Activated T-helper 17 cell treated with anti-CD3 and anti-CD28 coated beads, Interleukin-2, amount 50 U/mL, for 72 hours (primary cell): ENCODE measurements around the gene CLRN3. TPM values are rescaled to one million over a fixed set of nuclear protein-coding genes. Genes with fewer than 3 reads are reported as not detected.

Experiments used
- ATAC-seq: fragments of 150-1000 bp; cut with Tn5 transposase; replicated peaks from 2 replicates; pipeline ENCODE4 v1.10.0; 2021; ENCODE audit warnings: mild to moderate bottlenecking, moderate library complexity
- H3K27ac Mint-ChIP-seq: one replicate; pipeline ENCODE4 v1.8.0; 2022; ENCODE audit warnings: mixed read lengths
- H3K27me3 Mint-ChIP-seq: one replicate; pipeline ENCODE4 v1.8.0; 2022; ENCODE audit warnings: mixed read lengths
- H3K36me3 Mint-ChIP-seq: one replicate; pipeline ENCODE4 v1.8.0; 2022; ENCODE audit warnings: low read depth, mild to moderate bottlenecking, mixed read lengths
- H3K4me1 Mint-ChIP-seq: one replicate; pipeline ENCODE4 v1.8.0; 2022; ENCODE audit warnings: mixed read lengths
- H3K4me3 Mint-ChIP-seq: one replicate; pipeline ENCODE4 v1.8.0; 2022; ENCODE audit warnings: mild to moderate bottlenecking, mixed read lengths
- H3K9me3 Mint-ChIP-seq: one replicate; pipeline ENCODE4 v1.8.0; 2022; ENCODE audit warnings: mixed read lengths
- total RNA-seq, 2 donors: library from RNA; stranded (reverse); gene quantifications; one replicate each; pipeline ENCODE4 v1.2.3, GENCODE V29; 2022

Gene CLRN3
- total RNA-seq, 2 donors from 2014 or later, result not detected

- ATAC-seq, result no peak
- no peaks in the 10 kb centered on the region for H3K36me3 Mint-ChIP-seq
- no peak overlapping the region for H3K27ac Mint-ChIP-seq
- peaks cover 8% of the 10 kb centered on the region for H3K27me3 Mint-ChIP-seq
- H3K9me3 Mint-ChIP-seq, result no peaks in the 10 kb centered on the region
- H3K4me1 Mint-ChIP-seq, result no peaks in the 10 kb centered on the region
- H3K4me3 Mint-ChIP-seq, result no peak overlapping the region
Observed at GRCh38 chr10:127910464-127910770, 17.7 kb upstream of the CLRN3 start.

- no peaks in the 10 kb centered on the region for H3K9me3 Mint-ChIP-seq
- no peaks in the 10 kb centered on the region for H3K36me3 Mint-ChIP-seq
- ATAC-seq, result no peak
- no peak overlapping the region for H3K27ac Mint-ChIP-seq
- peak overlapping the region; percentile 7 for H3K4me3 Mint-ChIP-seq
- peaks cover 12% of the 10 kb centered on the region for H3K27me3 Mint-ChIP-seq
- H3K4me1 Mint-ChIP-seq, result no peaks in the 10 kb centered on the region
Observed at GRCh38 chr10:127909716-127910463, 17.1 kb upstream of the CLRN3 start.

GRCh38 chr10:127908959-127909267 lies 16.2 kb upstream of the CLRN3 start:
- no peak overlapping the region for H3K27ac Mint-ChIP-seq
- H3K27me3 Mint-ChIP-seq, result peaks cover 18% of the 10 kb centered on the region
- no peak for ATAC-seq
- H3K9me3 Mint-ChIP-seq, result no peaks in the 10 kb centered on the region
- H3K36me3 Mint-ChIP-seq, result no peaks in the 10 kb centered on the region
- H3K4me1 Mint-ChIP-seq, result no peaks in the 10 kb centered on the region
- H3K4me3 Mint-ChIP-seq, result no peak overlapping the region

GRCh38 chr10:127908106-127908958 lies 15.6 kb upstream of the CLRN3 start:
- ATAC-seq, result no peak
- peak overlapping the region; percentile 17 for H3K4me3 Mint-ChIP-seq
- H3K4me1 Mint-ChIP-seq, result no peaks in the 10 kb centered on the region
- H3K27me3 Mint-ChIP-seq, result peaks cover 21% of the 10 kb centered on the region
- no peak overlapping the region for H3K27ac Mint-ChIP-seq
- H3K9me3 Mint-ChIP-seq, result no peaks in the 10 kb centered on the region
- no peaks in the 10 kb centered on the region for H3K36me3 Mint-ChIP-seq

- Mint-ChIP-seq H3K27me3 (peaks cover 25% of the 10 kb centered on the region), H3K4me3 (peak overlapping the region; percentile 17), H3K4me1 (no peaks in the 10 kb centered on the region), H3K27ac (no peak overlapping the region), H3K36me3 (no peaks in the 10 kb centered on the region), H3K9me3 (no peaks in the 10 kb centered on the region)
- peak; percentile 37 for ATAC-seq
Observed at GRCh38 chr10:127907411-127908105, 14.8 kb upstream of the CLRN3 start.

GRCh38 chr10:127906548-127907377 lies 14.0 kb upstream of the CLRN3 start, which contains the start of gene PTPRE:
Gene PTPRE, plus strand, starts transcription at chr10:127907103. Its CDS starts 133,779 bp downstream, at chr10:128040882.
- H3K27ac Mint-ChIP-seq, result no peak within 1 kb of the TSS
- H3K27me3 Mint-ChIP-seq, result peaks cover 25% of the 10 kb centered on the region
- peak; percentile 96 for ATAC-seq
- no peaks in the 10 kb centered on the region for H3K4me1 Mint-ChIP-seq
- H3K36me3 Mint-ChIP-seq, result no peaks in the 10 kb centered on the region
- peak within 1 kb of the TSS; percentile 17 for H3K4me3 Mint-ChIP-seq
- H3K9me3 Mint-ChIP-seq, result no peaks in the 10 kb centered on the region

- Mint-ChIP-seq H3K36me3 (no peaks in the 10 kb centered on the region), H3K4me3 (peak overlapping the region; percentile 19), H3K27me3 (peaks cover 25% of the 10 kb centered on the region), H3K27ac (peak overlapping the region; percentile 23), H3K4me1 (no peaks in the 10 kb centered on the region), H3K9me3 (no peaks in the 10 kb centered on the region)
- no peak for ATAC-seq
Observed at GRCh38 chr10:127905848-127906261, 13.1 kb upstream of the CLRN3 start.

- Mint-ChIP-seq H3K27me3 (peaks cover 25% of the 10 kb centered on the region), H3K4me3 (peak overlapping the region; percentile 19), H3K27ac (peak overlapping the region; percentile 23), H3K4me1 (no peaks in the 10 kb centered on the region), H3K9me3 (no peaks in the 10 kb centered on the region), H3K36me3 (no peaks in the 10 kb centered on the region)
- ATAC-seq, result no peak
Observed at GRCh38 chr10:127905001-127905847, 12.5 kb upstream of the CLRN3 start.

- Mint-ChIP-seq H3K27ac (no peak overlapping the region), H3K4me1 (no peaks in the 10 kb centered on the region), H3K27me3 (peaks cover 30% of the 10 kb centered on the region), H3K9me3 (no peaks in the 10 kb centered on the region), H3K4me3 (no peak overlapping the region), H3K36me3 (no peaks in the 10 kb centered on the region)
- ATAC-seq, result no peak
Observed at GRCh38 chr10:127904311-127905000, 11.7 kb upstream of the CLRN3 start.

- H3K4me3 Mint-ChIP-seq, result no peak overlapping the region
Observed at GRCh38 chr10:127903789-127904188, 11.0 kb upstream of the CLRN3 start.

GRCh38 chr10:127899766-127900387 lies 7.1 kb upstream of the CLRN3 start:
- ATAC-seq, result peak; percentile 50
- no peaks in the 10 kb centered on the region for H3K36me3 Mint-ChIP-seq
- no peak overlapping the region for H3K4me3 Mint-ChIP-seq
- H3K4me1 Mint-ChIP-seq, result no peaks in the 10 kb centered on the region
- H3K27me3 Mint-ChIP-seq, result peaks cover 28% of the 10 kb centered on the region
- no peak overlapping the region for H3K27ac Mint-ChIP-seq
- no peaks in the 10 kb centered on the region for H3K9me3 Mint-ChIP-seq

More at GRCh38 chr10:127903789-127904188, 11.0 kb upstream of the CLRN3 start:
- H3K27me3 Mint-ChIP-seq, result peaks cover 32% of the 10 kb centered on the region
- no peak overlapping the region for H3K27ac Mint-ChIP-seq
- no peaks in the 10 kb centered on the region for H3K36me3 Mint-ChIP-seq
- ATAC-seq, result no peak
- no peaks in the 10 kb centered on the region for H3K4me1 Mint-ChIP-seq
- no peaks in the 10 kb centered on the region for H3K9me3 Mint-ChIP-seq

GRCh38 chr10:127897177-127897576 lies 4.4 kb upstream of the CLRN3 start:
- Mint-ChIP-seq H3K36me3 (no peaks in the 10 kb centered on the region), H3K4me1 (no peaks in the 10 kb centered on the region), H3K9me3 (no peaks in the 10 kb centered on the region), H3K27ac (no peak overlapping the region), H3K4me3 (no peak overlapping the region), H3K27me3 (peaks cover 18% of the 10 kb centered on the region)
- ATAC-seq, result no peak
